GM12873 (cell line): Measurements from ENCODE around the gene SUMO3.

Experiments used
- CTCF ChIP-seq: IDR thresholded peaks from 2 replicates; pipeline ENCODE4 v1.5.1; 2012; ENCODE audit warnings: low read depth, mild to moderate bottlenecking, moderate library complexity, low read length, control low read depth; ENCODE audit not compliant: insufficient read depth; ENCODE audit errors: missing control alignments

SUMO3 gene

GRCh38 chr21:44771896-44772525, 45.9 kb downstream of the SUMO3 start:
- no peak for TF ChIP-seq CTCF

- TF ChIP-seq CTCF, result no peak
These were observed 49.7 kb downstream of the SUMO3 start for GRCh38 chr21:44767834-44768831.

GRCh38 chr21:44766818-44767354, 51.0 kb downstream of the SUMO3 start:
- TF ChIP-seq CTCF, result no peak

- no peak for TF ChIP-seq CTCF
These were observed 51.6 kb downstream of the SUMO3 start for GRCh38 chr21:44766014-44766817.

- no peak for TF ChIP-seq CTCF
These were observed 52.4 kb downstream of the SUMO3 start for GRCh38 chr21:44765231-44766013.

GRCh38 chr21:44764319-44765230, 53.3 kb downstream of the SUMO3 start:
- TF ChIP-seq CTCF, result no peak
